Liver (tissue), 3 donors: ENCODE results near the gene TNFRSF17.

Experiments used
- EGR1 ChIP-seq, 2 donors: IDR thresholded peaks; 2 replicates each; pipeline ENCODE4 v1.6.1; 2016 to 2018; ENCODE audit warnings: antibody characterized with exemption in 2 of 2, low read depth in 2 of 2
- GABPA ChIP-seq, 2 donors: IDR thresholded peaks in 1 of 2; conservative IDR thresholded peaks in 1 of 2; 2 replicates each; pipeline ENCODE4 v1.6.1; 2016; ENCODE audit warnings: antibody characterized with exemption in 2 of 2, mild to moderate bottlenecking in 1 of 2, moderate library complexity in 1 of 2
- JUND ChIP-seq, 2 donors: IDR thresholded peaks; 2 replicates each; pipeline ENCODE4 v1.6.1; 2016; ENCODE audit warnings: antibody characterized with exemption in 2 of 2
- NR2F2 ChIP-seq: IDR thresholded peaks from 2 replicates; pipeline ENCODE4 v1.6.1; 2016; ENCODE audit warnings: antibody characterized with exemption
- RAD21 ChIP-seq, 2 donors: IDR thresholded peaks; 2 replicates each; pipeline ENCODE4 v1.6.1; 2016; ENCODE audit warnings: antibody characterized with exemption in 2 of 2, mild to moderate bottlenecking in 2 of 2
- SP1 ChIP-seq: IDR thresholded peaks from 2 replicates; pipeline ENCODE4 v1.6.1; 2018; ENCODE audit warnings: antibody characterized with exemption, mild to moderate bottlenecking
- TAF1 ChIP-seq: conservative IDR thresholded peaks from 2 replicates; pipeline ENCODE4 v1.6.1; 2016; ENCODE audit warnings: antibody characterized with exemption, mild to moderate bottlenecking
- YY1 ChIP-seq: IDR thresholded peaks from 2 replicates; pipeline ENCODE4 v1.6.1; 2016; ENCODE audit warnings: antibody characterized with exemption, mild to moderate bottlenecking
- TF ChIP-seq, protein P1 (sequence below): fragments of 150-350 bp; IDR thresholded peaks from 2 replicates; pipeline ENCODE4 v1.5.1; 2017; ENCODE audit warnings: improper control_type of control experiment, low read depth, low read length; ENCODE audit not compliant: missing input control
- TF ChIP-seq, protein P2 (sequence below): IDR thresholded peaks from 2 replicates; pipeline ENCODE4 v1.6.1; 2016; ENCODE audit warnings: antibody characterized with exemption
- TF ChIP-seq, protein P3 (sequence below): IDR thresholded peaks from 2 replicates; pipeline ENCODE4 v1.6.1; 2016; ENCODE audit warnings: antibody characterized with exemption, mild to moderate bottlenecking
- donor health status: healthy.
- donor health status: healthy.

DNA sequence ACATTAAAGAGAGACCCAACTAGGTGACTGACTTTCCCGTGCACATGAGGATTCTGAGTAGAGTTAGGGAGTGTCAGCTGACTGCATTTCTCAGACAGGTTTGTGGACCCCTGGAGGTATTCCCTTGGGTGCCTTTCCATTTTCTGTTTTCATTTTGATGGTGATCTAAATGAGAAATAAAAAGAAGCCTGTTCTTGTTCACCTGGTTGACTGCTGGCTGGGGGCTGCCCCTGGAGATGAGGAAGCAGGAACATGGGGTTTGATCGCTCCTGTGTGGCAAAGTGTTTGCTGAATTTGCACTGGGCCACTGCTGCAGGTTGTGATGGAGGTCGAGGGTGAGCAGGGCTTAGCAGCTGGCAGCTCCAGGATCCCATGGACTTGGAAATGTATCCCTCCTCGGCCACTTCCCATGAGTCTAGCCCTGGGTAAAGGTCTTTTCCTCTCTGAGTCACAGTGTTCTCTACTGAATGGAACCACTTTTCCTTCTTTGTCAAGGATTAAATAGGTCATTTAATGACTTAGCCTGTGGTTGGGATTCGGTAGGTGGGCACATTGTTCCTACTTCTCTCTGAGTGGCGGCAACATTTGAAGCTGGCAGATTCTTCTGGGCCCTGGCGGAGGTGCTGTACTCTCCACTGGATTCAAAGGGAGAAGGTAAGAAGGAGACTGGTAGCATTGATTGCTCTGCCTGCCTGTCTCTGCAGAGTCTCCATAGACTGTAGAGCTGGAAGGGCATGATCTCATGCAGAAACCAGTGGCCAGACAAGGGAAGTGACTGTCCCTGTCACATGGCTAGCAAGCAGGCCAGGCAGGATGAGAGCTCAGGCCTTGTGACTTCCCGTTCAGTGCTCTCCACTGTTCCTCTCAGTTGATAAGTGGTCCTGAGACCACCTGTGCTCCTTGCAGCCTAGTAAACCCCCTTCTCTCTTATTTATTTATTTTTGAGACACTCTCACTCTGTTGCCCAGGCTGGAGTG is 29.4 kb downstream of the TNFRSF17 start:
- TF ChIP-seq, protein P1, sequence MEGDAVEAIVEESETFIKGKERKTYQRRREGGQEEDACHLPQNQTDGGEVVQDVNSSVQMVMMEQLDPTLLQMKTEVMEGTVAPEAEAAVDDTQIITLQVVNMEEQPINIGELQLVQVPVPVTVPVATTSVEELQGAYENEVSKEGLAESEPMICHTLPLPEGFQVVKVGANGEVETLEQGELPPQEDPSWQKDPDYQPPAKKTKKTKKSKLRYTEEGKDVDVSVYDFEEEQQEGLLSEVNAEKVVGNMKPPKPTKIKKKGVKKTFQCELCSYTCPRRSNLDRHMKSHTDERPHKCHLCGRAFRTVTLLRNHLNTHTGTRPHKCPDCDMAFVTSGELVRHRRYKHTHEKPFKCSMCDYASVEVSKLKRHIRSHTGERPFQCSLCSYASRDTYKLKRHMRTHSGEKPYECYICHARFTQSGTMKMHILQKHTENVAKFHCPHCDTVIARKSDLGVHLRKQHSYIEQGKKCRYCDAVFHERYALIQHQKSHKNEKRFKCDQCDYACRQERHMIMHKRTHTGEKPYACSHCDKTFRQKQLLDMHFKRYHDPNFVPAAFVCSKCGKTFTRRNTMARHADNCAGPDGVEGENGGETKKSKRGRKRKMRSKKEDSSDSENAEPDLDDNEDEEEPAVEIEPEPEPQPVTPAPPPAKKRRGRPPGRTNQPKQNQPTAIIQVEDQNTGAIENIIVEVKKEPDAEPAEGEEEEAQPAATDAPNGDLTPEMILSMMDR: no peak
- TF ChIP-seq, protein P2, sequence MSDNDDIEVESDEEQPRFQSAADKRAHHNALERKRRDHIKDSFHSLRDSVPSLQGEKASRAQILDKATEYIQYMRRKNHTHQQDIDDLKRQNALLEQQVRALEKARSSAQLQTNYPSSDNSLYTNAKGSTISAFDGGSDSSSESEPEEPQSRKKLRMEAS: no peak
- TF ChIP-seq GABPA (IDR thresholded peaks at IDR 0.05 in 1 of 2, conservative IDR thresholded peaks at IDR 0.05 in 1 of 2) (no peak), RAD21 (IDR thresholded peaks at IDR 0.05) (no peak), NR2F2 (no peak), TAF1 (no peak), JUND (IDR thresholded peaks at IDR 0.05) (no peak), EGR1 (IDR thresholded peaks at IDR 0.05; ENCODE audit: low read depth in 2 of 2) (no peak), SP1 (no peak), YY1 (no peak)
- TF ChIP-seq, protein P3, sequence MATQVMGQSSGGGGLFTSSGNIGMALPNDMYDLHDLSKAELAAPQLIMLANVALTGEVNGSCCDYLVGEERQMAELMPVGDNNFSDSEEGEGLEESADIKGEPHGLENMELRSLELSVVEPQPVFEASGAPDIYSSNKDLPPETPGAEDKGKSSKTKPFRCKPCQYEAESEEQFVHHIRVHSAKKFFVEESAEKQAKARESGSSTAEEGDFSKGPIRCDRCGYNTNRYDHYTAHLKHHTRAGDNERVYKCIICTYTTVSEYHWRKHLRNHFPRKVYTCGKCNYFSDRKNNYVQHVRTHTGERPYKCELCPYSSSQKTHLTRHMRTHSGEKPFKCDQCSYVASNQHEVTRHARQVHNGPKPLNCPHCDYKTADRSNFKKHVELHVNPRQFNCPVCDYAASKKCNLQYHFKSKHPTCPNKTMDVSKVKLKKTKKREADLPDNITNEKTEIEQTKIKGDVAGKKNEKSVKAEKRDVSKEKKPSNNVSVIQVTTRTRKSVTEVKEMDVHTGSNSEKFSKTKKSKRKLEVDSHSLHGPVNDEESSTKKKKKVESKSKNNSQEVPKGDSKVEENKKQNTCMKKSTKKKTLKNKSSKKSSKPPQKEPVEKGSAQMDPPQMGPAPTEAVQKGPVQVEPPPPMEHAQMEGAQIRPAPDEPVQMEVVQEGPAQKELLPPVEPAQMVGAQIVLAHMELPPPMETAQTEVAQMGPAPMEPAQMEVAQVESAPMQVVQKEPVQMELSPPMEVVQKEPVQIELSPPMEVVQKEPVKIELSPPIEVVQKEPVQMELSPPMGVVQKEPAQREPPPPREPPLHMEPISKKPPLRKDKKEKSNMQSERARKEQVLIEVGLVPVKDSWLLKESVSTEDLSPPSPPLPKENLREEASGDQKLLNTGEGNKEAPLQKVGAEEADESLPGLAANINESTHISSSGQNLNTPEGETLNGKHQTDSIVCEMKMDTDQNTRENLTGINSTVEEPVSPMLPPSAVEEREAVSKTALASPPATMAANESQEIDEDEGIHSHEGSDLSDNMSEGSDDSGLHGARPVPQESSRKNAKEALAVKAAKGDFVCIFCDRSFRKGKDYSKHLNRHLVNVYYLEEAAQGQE: no peak
